Smooth muscle cell (in vitro differentiated cells): ENCODE results near the gene MTUS2. TPM values are rescaled to one million over a fixed set of nuclear protein-coding genes. Genes with fewer than 3 reads are reported as not detected.

Experiments used
- DNase-seq: peaks from one replicate; lab custom pipeline; 2025; ENCODE audit not compliant: unreplicated experiment; lab: John Stamatoyannopoulos, UW
- H2AFZ ChIP-seq: fragments of 200-600 bp; sonication (generic); 2 replicates; pipeline ENCODE4 v1.6.0; 2016; ENCODE audit warnings: antibody characterized with exemption, low read depth, mild to moderate bottlenecking
- H3F3A ChIP-seq: fragments of 200-600 bp; sonication (generic); 2 replicates; pipeline ENCODE4 v1.6.0; 2017; ENCODE audit warnings: antibody characterized with exemption, low read depth
- H3K27ac ChIP-seq: fragments of 200-600 bp; sonication (generic); 2 replicates; pipeline ENCODE4 v1.5.1; 2016; ENCODE audit warnings: low read depth, mild to moderate bottlenecking
- H3K27me3 ChIP-seq: fragments of 200-600 bp; sonication (generic); 2 replicates; pipeline ENCODE4 v1.6.1; 2016; ENCODE audit warnings: low read depth, mild to moderate bottlenecking
- H3K36me3 ChIP-seq: fragments of 200-600 bp; sonication (generic); 2 replicates; pipeline ENCODE4 v1.5.1; 2016; ENCODE audit warnings: low read depth
- H3K4me1 ChIP-seq: fragments of 200-600 bp; sonication (generic); 2 replicates; pipeline ENCODE4 v1.5.1; 2016; ENCODE audit warnings: low read depth
- H3K4me2 ChIP-seq: fragments of 200-600 bp; sonication (generic); 2 replicates; pipeline ENCODE4 v1.6.0; 2016; ENCODE audit warnings: mild to moderate bottlenecking
- H3K4me3 ChIP-seq: fragments of 200-600 bp; sonication (generic); 2 replicates; pipeline ENCODE4 v1.5.1; 2016; ENCODE audit warnings: mild to moderate bottlenecking
- H3K79me2 ChIP-seq: fragments of 200-600 bp; sonication (generic); 2 replicates; pipeline ENCODE4 v1.6.0; 2016; ENCODE audit warnings: low read depth, mild to moderate bottlenecking
- H3K9ac ChIP-seq: fragments of 200-600 bp; sonication (generic); 2 replicates; pipeline ENCODE4 v1.6.0; 2016; ENCODE audit warnings: low read depth
- H3K9me3 ChIP-seq: fragments of 200-600 bp; sonication (generic); replicated peaks from 2 replicates; pipeline ENCODE4 v1.5.1; 2016; ENCODE audit warnings: low read depth
- H4K20me1 ChIP-seq: fragments of 200-600 bp; sonication (generic); 2 replicates; pipeline ENCODE4 v1.6.0; 2016; ENCODE audit warnings: low read depth
- CTCF ChIP-seq: fragments of 200-600 bp; sonication (generic); IDR thresholded peaks from 2 replicates; pipeline ENCODE4 v1.5.1; 2017; ENCODE audit warnings: borderline replicate concordance, mild to moderate bottlenecking, antibody characterized with exemption; ENCODE audit not compliant: insufficient read depth, poor library complexity, severe bottlenecking
- WGBS: methylation state at CpG from one replicate; pipeline ENCODE4 v1.1.7; 2016; ENCODE audit warnings: low lambda C conversion rate; 5-methylcytosine and 5-hydroxymethylcytosine counted together
- polyA plus RNA-seq: library from polyadenylated mRNA; unstranded; fragments of >200 nt; fragmentation: Nextera tagmentation; extraction: Ambion mirVana; gene quantifications from 2 replicates; pipeline ENCODE4 v1.2.1, GENCODE V29; 2016
- total RNA-seq: library from RNA; depleted of rRNA; stranded (reverse); fragments of >200 nt; gene quantifications from 2 replicates; pipeline ENCODE4 v1.2.3, GENCODE V29; 2014

Gene MTUS2
- total and polyA plus RNA-seq, 2 experiments from 2014 or later = 0.06 to 0.63 TPM

GRCh38 chr13:29270271-29270985, 450.3 kb downstream of the MTUS2 start:
- Histone ChIP-seq H3K9me3 (no peaks in the 10 kb centered on the region), H3F3A (no peaks in the 10 kb centered on the region), H3K4me3 (no peak overlapping the region), H3K4me1 (no peaks in the 10 kb centered on the region), H2AFZ (no peak overlapping the region), H3K9ac (no peak overlapping the region), H3K27me3 (no peaks in the 10 kb centered on the region), H3K4me2 (no peak overlapping the region), H4K20me1 (no peaks in the 10 kb centered on the region), H3K27ac (no peak overlapping the region), H3K79me2 (no peaks in the 10 kb centered on the region), H3K36me3 (no peaks in the 10 kb centered on the region)
- no peak for TF ChIP-seq CTCF
- 91% methylated on average over 15 of the region's 15 CpGs for WGBS
- DNase-seq = no peak

GRCh38 chr13:29271606-29272005, 451.5 kb downstream of the MTUS2 start:
- no peaks in the 10 kb centered on the region for H3K27me3 ChIP-seq
- no peak for TF ChIP-seq CTCF
- DNase-seq = no peak
- H4K20me1 ChIP-seq = no peaks in the 10 kb centered on the region
- H3K4me2 ChIP-seq = no peak overlapping the region
- H3K4me1 ChIP-seq = no peaks in the 10 kb centered on the region
- H3F3A ChIP-seq = no peaks in the 10 kb centered on the region
- WGBS = 39% methylated on average over 3 of the region's 3 CpGs
- H3K36me3 ChIP-seq = no peaks in the 10 kb centered on the region
- peak overlapping the region; percentile 53 for H2AFZ ChIP-seq
- no peaks in the 10 kb centered on the region for H3K79me2 ChIP-seq
- H3K27ac ChIP-seq = no peak overlapping the region
- no peak overlapping the region for H3K4me3 ChIP-seq
- H3K9ac ChIP-seq = no peak overlapping the region
- no peaks in the 10 kb centered on the region for H3K9me3 ChIP-seq

GRCh38 chr13:29279356-29280254, 459.5 kb downstream of the MTUS2 start:
- H3K79me2 ChIP-seq = no peaks in the 10 kb centered on the region
- TF ChIP-seq CTCF = no peak
- no peaks in the 10 kb centered on the region for H4K20me1 ChIP-seq
- H3K4me2 ChIP-seq = no peak overlapping the region
- H3F3A ChIP-seq = no peaks in the 10 kb centered on the region
- no peaks in the 10 kb centered on the region for H3K36me3 ChIP-seq
- peaks cover 6% of the 10 kb centered on the region for H3K27me3 ChIP-seq
- no peak overlapping the region for H3K9ac ChIP-seq
- no peaks in the 10 kb centered on the region for H3K4me1 ChIP-seq
- H3K9me3 ChIP-seq = no peaks in the 10 kb centered on the region
- 87% methylated on average over 2 of the region's 2 CpGs for WGBS
- H2AFZ ChIP-seq = no peak overlapping the region
- no peak overlapping the region for H3K27ac ChIP-seq
- no peak for DNase-seq
- H3K4me3 ChIP-seq = no peak overlapping the region
